GM18868 (cell line): ENCODE results near the gene FAM162B.
"Not testable (repeated sequence)": the region's sequence is repeated elsewhere in the genome, so short reads cannot be mapped to it uniquely, and the experiment has no call there.

Source experiments
- ATAC-seq: cut with Tn5 transposase; IDR thresholded peaks from one replicate; pipeline ENCODE4 v1.9.1; 2021; ENCODE audit warnings: mild to moderate bottlenecking, moderate library complexity; ENCODE audit not compliant: unreplicated experiment

The FAM162B gene

DNA sequence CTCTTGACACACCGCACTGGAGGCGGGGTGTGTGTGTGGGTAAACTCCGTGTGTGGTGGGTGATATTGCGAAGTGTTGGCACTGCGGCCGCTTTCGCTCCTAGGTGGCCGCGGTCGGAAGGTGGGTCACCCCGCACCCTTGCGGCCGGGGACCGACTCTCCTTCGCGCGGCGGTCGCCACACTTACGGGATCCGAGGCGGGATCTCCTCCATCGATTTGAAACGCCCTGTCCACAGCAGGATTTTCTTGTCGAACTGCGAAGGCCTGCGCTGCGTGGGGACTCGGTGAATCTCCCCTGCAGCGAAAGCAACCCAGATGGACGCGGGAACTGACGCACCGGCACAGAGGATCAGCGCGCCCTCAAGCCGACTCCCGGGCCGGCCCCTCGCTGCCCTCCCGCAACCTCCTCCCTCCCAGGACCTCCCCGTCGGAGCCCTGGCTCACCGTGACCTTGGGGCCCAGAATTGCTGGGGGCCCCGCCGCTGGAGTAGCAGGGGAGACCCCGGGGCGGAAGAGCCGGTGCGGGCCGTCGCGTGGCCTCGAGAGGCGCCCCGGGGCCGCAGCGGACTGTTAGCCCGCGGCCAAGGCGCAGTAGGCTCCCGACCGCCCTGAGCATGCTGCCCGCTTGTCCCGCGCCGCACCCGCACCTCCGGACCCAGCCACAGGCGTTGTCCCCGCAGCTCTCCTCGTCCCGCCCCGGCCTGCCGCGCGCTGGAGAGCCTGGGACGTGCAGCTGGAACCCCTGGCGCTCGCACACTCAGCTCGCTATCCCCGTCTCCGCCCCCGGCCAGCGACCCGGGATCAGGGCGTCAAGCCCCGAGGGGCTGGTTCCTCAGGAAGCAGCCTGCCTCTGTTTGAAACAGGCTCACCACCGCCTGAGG is at the start of gene FAM162B:
Gene FAM162B (minus strand): TSS at position 759 of the 881 bp plus-strand sequence. CDS start 143 bp downstream, at position 616.
- no peak for ATAC-seq

DNA sequence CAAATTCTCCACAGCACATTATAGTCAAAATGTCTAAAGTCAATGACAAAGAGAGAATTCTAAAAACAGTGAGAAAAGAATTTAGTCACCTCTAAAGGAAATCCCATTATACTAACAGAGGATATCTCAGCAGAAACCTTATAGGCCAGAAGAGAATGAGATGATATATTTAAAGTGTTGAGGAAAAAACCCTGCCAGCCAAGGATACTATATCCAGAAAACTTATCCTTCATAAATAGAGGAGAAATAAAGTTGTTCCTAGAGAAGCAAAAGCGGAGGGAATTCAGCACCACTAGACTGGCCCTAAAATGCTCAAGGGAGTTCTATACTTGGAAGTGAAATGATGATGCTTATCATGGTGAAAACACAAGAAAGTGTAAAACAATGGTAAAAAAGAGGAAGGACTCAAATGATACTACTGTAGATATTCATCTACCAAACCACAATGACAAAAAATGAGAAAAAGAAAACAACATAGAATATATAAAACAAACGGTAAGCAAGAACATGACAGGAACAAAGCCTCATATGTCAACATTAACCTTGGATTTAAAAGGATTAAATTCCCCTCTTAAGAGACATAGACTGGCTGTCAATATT is 46.6 kb upstream of the FAM162B start:
- ATAC-seq, result no peak

DNA sequence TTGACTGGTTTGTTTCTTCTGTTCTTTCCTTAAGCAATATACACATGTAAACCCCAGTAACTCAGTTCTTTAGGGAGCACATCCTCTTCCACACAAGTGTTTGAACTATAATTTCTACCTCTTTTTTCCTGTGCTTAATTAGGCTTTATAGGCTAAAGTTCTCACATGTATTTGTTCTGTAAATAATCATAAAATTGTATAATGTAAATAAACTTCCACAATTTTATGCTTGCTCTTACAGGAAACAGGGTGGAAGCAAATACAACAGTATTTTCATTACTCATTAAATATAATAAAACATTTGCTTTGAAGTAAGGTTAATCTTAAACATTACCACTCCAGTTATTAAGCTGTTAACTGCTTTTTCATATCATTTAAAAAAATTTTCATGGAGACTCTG is 36.5 kb upstream of the FAM162B start:
- no peak for ATAC-seq

DNA sequence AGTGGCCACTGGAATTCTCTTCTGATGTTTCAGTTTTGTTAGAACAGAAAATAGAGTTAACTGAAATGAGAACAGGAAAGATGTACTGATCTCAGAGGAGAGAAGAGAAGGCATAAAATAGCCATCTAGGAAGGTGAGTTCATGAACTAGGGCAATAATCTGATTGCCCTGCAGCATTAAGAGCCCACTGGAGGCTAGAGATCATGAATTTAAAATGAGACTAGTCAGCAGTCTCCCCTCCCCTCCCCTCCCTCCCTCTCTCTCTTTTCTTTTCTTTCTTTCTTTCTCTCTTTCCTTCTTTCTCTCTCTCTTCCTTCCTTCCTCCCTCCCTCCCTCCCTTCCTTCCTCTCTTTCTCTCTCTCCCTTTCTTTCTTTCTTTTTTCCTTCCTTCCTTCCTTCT is 34.4 kb upstream of the FAM162B start:
- no peak for ATAC-seq

DNA sequence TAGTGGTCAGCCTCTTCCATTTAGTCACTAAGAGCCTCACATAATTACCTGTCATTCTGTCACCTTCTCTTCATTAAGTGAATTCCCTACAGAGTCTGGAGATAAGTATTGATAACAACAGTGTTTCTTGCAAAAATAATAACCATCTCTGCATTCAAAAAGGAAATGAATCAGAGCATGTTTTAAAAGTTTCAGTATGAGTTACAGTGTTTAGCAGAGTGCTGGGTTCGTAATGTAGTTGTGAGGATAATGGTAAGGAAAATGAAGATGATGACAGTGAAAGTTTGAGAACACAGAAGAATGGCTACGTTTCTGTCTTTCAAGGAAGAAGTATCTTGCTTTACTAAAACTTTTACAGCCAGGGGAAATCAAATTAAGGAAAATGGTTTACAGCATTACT is 32.1 kb upstream of the FAM162B start:
- peak; percentile 53 for ATAC-seq

DNA sequence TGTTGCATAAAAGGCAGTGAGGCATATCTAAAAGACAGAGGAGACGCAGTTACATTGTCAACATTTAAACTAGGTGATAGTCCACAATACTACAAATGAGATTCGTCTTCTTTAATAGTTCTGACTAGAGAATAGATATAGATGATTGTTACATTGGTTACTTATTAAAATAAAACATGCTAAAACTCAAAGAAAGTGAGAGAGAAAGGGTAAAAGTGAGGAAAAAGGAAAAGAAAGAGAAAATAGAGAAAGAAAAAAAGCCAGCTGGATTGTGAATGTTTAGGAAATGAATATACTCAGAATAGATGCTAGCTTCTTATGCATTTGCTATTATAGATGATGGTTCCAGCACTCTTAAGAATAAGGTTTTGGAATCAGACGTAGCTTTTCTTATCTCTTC is 27.7 kb upstream of the FAM162B start:
- no peak for ATAC-seq

DNA sequence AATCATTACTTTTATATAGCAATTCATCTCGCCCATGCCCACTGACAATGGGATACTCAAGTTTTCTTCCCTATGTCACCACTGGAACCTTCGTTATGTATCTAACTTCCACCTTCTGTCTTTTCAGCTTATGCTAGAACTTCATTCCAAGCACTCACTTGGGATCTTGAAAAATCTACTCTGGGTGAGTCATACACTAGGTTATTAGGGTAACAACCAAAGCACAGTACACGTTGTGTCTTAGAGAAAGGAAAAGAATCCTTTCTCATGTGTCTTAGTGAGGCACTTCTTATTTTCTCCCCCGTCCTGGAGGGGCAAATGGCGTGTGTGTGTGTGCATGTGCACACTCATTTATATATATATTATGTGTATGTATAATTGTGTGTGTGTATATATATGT is 18.3 kb upstream of the FAM162B start:
- no peak for ATAC-seq

DNA sequence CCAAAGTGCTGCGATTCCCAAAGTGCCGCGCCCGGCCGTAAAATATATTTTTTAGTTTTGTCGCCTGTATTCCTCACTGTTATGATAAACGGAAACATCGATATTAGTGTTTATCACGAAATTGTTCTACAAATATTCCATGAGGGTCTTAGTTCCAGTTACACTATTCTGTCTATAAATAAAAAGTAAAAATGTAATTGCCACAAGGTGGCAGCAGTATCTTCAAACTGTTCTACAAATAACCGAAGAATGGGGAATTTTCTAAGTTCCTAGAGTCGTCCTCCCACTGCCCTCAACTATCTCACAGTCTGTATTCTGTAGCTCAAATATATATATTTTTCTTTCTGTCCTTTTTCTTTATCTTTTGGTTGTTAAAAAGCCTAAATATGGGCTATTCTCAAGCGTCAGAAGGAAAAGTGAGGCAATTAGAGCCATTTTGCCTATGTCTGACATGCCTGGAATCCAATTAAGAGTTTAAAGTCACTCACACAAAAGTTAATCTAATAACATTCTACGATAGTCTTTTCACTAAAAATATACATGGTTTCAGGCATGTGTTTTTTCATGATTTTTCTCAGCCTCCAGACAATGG is 14.2 kb upstream of the FAM162B start:
- ATAC-seq, result peak; percentile 89

DNA sequence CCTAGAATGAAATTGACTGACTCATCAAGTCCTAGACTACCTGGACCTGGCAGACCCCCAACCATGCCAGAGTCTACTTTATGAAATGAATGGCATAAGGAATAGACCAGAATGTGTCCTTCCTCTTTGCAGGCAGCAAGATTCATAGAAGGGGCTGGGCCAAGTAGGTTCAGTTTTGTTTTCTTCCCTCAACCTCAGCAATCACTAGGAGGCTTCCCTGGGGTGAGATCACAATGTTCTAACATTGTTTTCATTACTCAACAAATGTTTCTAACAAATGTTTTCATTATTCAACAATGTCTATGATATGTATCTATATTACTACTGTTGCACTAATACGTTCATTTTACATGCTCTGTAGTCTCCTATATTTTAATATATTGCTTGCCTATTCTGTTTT is 8.4 kb upstream of the FAM162B start:
- no peak for ATAC-seq

DNA sequence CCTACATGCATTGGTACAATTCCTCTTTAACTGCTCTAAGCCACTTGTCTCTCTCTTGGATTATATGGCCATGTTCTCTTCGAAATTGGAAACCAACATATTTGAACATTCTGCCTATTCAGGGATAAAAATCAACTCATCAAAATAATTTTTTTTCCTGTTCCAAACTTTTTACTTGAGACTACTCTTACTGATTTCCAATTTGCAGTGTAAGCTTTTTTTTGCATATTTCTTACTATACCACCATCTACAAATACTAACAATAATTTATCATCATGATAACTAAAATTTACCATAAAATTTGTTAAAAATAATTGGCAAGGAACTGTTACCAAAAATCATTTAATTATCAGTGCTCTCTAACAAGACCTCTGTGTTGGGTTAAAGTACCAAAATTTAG is 6.9 kb upstream of the FAM162B start:
- no peak for ATAC-seq

DNA sequence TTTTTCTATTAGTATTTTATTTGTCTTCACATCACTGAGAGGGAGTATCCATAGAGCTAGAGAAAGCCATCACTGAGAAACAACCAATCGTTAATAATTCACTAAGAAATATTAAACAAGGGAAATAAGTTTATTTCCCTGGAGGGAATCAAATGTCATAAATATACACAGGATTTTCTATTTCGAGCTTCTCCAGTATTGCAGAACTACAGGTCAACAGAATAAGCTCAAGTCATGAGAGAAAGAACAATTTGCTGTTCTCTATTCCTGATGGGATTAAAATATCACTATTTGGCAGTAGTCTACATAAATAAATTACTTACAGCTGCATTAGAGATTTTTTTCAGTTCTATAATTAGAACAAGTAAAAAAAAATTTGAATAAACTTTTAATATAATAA is 2.2 kb upstream of the FAM162B start:
- ATAC-seq, result no peak

DNA sequence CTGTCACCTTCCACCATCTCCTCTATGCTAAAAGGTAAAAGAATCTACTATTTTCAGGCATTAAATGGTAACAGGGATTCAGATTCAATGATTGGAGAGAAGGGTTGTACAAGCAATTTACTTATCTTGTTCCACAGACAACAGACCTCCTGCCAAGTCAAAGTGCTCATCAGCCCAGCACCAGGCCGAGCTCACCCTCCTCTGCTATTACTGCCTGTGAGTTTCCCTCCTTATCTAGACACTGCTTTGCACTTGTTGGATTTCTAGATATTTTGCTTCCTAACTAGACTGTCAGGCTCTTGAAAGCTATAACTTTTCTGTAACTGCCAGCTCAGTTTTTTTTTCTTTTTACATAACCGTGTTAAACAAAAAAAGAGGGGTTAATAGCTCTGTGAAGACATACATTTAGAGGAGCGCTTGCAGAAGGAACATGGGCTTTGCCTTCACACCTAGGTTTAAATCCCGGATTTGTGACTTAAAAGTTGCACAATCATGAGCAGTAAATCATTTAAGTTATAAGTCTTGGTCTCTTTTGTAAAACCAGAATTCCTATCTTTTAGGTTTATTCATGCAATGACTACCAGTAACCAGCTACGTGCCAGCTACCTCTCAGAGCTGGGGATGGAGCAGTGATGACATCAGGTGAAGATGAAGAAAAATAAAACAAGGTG is 1.1 kb upstream of the FAM162B start:
- no peak for ATAC-seq

DNA sequence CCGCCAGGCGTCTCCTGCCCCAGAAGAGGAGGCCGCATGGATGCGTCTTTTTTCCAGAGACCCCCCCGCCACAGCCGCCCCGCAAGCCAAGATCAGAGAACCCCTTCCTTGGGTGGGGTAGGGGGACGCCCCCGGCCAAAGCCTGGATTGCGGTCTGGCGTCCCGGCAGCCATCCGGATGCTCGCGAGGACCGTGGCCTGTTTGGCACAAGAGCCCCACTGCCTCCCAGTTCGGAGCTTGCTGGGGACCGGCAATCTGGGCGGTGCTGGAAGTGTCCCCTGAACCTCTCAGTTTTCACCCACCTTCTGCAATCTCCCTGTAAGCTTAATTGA is 924 bp downstream of the FAM162B start:
- ATAC-seq, result no peak

DNA sequence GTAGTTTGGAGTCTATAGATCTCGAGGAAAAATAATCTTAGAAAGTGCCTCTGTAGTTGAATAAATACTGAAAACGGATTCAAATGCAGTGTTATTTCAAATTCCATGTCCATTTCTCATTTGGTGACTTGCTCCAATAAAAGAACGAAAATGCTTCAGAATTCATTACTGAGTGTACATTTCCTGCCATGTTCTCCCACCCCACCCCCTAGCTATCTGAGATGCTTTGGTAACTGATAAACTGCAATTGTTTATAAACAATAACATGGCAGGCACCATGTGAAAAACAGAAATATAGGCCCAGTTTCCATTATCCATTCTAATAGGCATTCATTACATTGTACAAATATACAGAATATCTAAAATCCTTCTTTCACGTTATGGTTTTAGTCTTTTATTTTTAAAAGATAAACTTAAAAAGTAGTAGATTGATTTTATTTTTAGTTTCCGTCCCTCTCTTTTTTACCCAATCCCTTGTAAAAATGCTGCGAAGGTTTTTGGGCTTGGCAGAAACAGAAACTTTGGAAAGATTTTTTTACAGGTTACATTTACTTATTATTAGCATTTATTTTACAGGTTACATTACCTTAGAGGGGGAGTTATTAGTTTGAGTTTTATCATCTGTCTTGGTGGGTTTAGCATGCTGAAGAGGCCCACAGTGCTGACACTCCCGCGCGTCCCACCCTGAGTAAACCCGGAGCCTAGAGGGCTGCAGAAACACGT is 1.5 kb downstream of the FAM162B start:
- ATAC-seq, result no peak

DNA sequence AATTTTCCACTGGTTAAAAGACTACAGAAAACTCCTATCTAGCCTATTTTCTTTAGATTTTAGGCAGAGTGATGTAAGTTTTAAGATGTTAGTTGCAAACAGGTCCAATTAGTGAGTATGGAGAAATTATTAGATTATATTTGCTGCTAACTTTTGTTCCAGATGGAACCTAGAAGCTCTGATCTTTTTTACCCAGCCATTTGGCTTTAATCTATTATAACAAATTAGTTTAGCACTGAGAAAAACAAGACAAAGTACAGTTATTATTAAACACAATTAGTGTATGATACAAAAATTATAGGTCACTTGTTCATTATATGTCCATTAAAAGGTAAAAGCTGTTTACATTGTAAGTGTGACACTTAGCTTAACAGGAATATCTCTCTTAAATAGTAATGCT is 2.5 kb downstream of the FAM162B start:
- ATAC-seq, result no peak

DNA sequence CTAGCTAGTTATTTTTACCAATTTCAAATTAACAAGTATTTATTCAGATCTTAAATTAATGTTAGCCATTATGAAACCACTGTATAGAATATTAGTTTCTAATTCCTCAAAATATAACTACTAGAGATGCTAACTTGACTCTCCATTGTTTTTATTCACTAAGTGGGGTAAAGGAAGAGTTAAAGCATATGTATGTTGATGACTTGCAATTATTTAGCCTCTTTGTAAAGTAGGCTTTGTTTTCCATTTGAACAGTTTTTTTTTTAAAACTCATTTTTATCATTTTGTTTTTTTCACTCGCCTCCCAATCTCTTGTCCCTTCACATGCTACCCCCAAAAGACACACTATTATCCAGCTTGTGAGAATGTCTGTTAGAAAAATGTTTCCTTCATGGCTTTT is 3.3 kb downstream of the FAM162B start:
- no peak for ATAC-seq

DNA sequence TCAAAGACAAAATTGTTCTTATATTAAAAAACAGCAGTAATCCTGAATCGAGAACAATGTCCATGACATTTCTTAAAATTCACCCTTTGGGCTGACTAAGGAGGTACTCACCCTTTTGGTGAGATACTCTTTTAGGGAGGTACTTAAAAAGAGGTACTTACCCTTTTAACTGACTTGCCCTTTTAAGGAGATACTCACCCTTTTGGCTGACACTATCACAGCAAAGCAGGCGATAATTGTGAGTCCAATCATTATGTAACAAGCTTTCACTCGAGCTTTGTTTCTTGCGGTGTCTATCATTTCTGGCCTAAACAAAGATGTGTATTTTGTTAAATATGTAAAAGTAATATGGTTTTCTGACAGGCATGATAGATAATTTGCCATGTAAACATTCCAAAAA is 3.7 kb downstream of the FAM162B start:
- no peak for ATAC-seq

DNA sequence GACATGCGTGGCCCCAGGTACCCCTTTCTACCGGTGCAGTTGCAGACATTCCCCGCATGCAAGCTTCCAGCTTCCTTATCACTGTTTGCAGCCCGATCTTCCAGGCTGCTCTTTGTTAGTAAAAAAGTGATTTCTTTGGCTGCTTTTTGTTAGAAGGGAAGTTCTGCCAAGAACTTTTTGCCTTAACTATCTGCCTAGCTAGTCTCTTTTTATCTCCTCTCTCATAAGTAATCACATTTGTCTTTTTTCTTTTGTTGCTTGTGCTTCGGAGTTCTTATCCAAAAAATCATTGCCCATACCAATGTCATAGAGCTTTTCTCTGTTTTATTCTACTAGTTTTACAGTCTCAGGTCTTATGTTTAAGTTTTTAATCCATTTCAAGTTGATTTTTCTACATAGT is 20.3 kb downstream of the FAM162B start:
- ATAC-seq, result no peak

DNA sequence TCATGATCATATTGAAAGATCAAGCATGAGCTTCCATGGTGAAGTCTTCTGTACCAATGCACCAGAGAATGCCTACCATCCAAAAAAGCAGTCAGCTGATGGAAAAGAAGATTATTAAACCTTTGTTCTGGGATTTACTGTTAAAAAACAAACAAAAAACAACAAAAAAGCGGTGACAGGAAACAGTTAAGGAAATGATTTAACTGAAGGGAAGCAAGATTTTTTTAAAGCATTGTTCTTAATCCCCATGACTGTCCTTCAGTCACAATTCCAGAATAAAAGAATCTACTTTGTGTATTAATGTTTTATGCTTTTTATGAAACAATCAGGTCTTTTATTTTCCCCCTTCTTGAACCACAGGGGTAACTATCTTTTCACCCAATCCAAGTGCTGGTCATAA is 23.9 kb downstream of the FAM162B start:
- no peak for ATAC-seq

DNA sequence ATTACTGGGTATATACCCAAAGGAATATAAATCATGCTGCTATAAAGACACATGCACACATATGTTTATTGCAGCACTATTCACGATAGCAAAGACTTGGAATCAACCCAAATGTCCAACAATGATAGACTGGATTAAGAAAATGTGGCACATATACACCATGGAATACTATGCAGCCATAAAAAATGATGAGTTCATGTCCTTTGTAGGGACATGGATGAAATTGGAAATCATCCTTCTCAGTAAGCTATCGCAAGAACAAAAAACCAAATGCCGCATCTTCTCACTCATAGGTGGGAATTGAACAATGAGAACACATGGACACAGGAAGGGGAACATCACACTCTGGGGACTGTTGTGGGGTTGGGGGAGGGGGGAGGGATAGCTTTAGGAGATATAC is 25.0 kb downstream of the FAM162B start:
- ATAC-seq, result not testable (repeated sequence)

DNA sequence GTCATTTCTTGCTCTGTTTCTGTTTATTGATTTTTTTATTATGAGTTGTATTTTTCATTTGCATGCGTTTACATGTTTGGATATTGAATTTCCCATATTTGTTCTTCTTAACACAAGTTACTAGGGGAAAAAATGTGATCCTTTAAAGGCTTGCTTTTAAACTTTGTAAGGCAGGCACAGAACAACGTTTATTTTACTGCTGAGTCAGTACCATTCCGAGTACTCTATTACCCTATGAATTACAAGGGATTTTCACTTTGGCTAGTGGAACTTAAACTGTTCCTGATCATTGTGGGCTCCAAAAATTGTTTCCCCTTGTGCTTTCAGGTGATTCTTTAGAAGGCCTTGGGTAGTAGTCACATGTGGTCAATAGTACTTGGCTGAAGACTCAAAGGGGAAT is 28.5 kb downstream of the FAM162B start:
- ATAC-seq, result no peak
